Lower leg skin (tissue), 3 donors: ENCODE data around the gene COL18A1.

Source experiments
- POLR2A ChIP-seq, 2 donors: fragments of 450-650 bp; IDR thresholded peaks; one replicate each; pipeline ENCODE4 v1.6.1; 2016 to 2017; ENCODE audit warnings: antibody characterized with exemption in 2 of 2, mild to moderate bottlenecking in 1 of 2, moderate library complexity in 1 of 2
- TF ChIP-seq, protein P1 (sequence below), 3 donors: fragments of 450-650 bp; IDR thresholded peaks; one replicate each; pipeline ENCODE4 v1.5.1; 2016; ENCODE audit warnings: antibody characterized with exemption in 3 of 3, mild to moderate bottlenecking in 3 of 3, moderate library complexity in 2 of 3

DNA sequence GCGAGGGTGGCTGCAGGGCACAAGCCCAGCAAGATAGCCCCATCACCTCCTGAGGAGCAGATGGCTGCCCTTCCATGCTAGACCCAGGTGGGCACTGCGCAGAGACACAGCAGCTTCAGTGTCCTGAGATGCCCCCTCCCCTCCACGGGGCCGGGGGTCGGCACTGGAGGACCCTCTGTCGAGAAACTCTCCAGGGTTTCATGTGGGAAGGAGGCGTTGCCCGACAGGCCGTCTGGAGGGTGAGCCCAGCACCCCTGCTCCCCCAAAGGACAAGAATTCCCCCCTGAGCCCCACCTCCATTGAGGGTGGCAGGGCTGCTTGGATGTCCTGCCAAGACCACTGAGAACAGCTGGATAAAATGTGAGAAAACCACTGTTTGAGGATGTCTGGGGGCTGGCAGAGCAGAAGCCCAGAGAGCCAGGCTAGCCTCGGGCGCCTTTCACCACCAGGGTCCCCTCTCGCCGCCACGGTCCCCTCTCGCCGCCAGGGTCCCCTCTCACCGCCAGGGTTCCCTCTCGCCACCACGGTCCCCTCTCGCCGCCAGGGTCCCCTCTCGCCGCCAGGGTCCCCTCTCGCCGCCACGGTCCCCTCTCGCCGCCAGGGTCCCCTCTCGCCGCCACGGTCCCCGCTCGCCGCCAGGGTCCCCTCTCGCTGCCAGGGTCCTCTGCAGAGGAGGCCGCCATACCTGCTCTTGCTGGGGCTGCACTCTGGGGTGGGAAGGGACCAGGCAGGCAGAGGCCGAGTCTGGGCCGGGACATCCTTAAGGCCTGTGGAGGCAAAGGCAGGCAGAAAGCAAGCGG is 93.1 kb downstream of the COL18A1 start:
- TF ChIP-seq, protein P1, sequence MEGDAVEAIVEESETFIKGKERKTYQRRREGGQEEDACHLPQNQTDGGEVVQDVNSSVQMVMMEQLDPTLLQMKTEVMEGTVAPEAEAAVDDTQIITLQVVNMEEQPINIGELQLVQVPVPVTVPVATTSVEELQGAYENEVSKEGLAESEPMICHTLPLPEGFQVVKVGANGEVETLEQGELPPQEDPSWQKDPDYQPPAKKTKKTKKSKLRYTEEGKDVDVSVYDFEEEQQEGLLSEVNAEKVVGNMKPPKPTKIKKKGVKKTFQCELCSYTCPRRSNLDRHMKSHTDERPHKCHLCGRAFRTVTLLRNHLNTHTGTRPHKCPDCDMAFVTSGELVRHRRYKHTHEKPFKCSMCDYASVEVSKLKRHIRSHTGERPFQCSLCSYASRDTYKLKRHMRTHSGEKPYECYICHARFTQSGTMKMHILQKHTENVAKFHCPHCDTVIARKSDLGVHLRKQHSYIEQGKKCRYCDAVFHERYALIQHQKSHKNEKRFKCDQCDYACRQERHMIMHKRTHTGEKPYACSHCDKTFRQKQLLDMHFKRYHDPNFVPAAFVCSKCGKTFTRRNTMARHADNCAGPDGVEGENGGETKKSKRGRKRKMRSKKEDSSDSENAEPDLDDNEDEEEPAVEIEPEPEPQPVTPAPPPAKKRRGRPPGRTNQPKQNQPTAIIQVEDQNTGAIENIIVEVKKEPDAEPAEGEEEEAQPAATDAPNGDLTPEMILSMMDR (IDR thresholded peaks at IDR 0.05): no peak
- TF ChIP-seq POLR2A (IDR thresholded peaks at IDR 0.05): no peak
